IPS-NIHi11 (cell line): ENCODE measurements around the gene ABCC12.

Experiments used
- DNase-seq: peaks from one replicate; pipeline ENCODE4 v3.0.0; 2012; ENCODE audit warnings: mixed read lengths, low spot score

ABCC12 gene

GRCh38 chr16:48165961-48166578, 10.3 kb upstream of the ABCC12 start:
- DNase-seq: no peak

- DNase-seq: peak; percentile 87
These were observed 9.3 kb upstream of the ABCC12 start for GRCh38 chr16:48164907-48165715.

DNA sequence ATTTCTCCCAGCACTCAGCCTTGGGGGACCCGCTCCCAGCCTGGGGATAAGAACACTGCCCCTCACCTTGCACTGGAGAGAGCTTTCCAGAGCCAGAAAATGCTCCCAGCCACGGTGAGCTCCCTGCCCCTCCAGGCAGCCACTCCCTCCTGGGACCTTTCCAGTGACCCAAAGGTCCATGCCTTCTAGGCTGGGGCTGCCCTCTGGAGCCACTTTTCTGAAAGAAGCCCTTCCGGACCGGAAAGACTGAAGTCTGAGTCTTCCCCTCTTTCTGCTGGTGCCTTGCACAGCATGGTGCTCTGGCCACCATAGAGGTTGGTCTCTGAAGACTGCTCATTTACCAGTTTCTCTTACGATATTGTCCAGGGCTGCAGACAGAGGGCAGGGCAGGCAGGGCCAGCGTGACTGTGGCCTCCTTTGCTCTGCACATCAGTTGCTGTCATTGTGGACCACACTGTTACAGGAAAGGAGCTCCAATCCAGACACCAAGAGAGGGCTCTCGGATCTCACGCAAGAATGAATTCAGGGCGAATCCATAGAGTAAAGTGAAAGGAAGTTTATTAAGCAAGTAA, 7.1 kb upstream of the ABCC12 start:
- DNase-seq: no peak

GRCh38 chr16:48161906-48162305, 6.1 kb upstream of the ABCC12 start:
- DNase-seq: no peak

GRCh38 chr16:48160575-48160974, 4.8 kb upstream of the ABCC12 start:
- no peak for DNase-seq

GRCh38 chr16:48158296-48158695, 2.5 kb upstream of the ABCC12 start:
- no peak for DNase-seq

- DNase-seq: no peak
These were observed 2.0 kb upstream of the ABCC12 start for GRCh38 chr16:48157794-48158193.

DNA sequence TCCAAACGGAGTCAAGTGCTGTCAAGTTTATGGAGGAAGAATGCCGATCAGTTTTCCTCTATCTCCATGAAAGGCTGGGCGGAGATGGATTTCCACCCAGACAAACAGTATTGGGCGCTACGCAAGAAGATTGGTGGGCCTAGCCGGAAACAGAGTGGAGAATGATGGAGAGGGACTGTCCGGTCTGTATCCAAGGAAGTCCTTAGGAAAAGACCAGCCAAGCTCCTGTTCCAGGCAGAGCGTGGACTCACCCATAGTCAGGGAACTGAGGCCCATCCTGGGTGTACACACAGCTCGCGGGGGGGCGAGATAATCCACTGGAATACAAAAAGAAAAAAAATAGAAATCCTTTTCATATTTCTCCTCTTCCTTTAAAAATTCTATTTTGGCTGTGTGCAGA, 1.5 kb upstream of the ABCC12 start:
- DNase-seq: no peak

- DNase-seq: peak; percentile 86
These were observed 1.0 kb upstream of the ABCC12 start for GRCh38 chr16:48156790-48157209.

- DNase-seq: no peak
These were observed 2.0 kb downstream of the ABCC12 start for GRCh38 chr16:48153774-48154173.

GRCh38 chr16:48152226-48152625, 3.6 kb downstream of the ABCC12 start:
- no peak for DNase-seq

- DNase-seq: no peak
These were observed 5.1 kb downstream of the ABCC12 start for GRCh38 chr16:48150707-48151106.

DNA sequence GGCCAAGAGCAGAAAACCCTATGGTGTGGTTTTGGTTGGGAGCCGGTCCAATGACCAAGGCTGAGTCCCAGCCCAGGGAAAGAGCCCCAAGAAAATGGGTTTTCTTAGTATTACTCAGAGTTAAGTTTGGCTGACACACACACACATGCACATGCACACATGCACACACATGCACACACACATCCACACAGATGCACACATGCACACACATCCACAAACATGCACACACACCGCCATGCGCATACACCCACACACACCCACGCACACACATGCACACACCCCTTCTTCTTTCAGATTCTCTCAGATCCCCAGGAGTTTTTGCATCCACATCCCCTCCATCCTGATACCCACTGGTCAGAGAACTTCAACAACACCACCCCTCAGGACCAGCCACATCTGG, 9.1 kb downstream of the ABCC12 start:
- DNase-seq: no peak

GRCh38 chr16:48146131-48146530, 9.7 kb downstream of the ABCC12 start:
- no peak for DNase-seq

GRCh38 chr16:48143812-48144368, 11.9 kb downstream of the ABCC12 start:
- DNase-seq: no peak

GRCh38 chr16:48140821-48141220, 15.0 kb downstream of the ABCC12 start:
- DNase-seq: no peak

DNA sequence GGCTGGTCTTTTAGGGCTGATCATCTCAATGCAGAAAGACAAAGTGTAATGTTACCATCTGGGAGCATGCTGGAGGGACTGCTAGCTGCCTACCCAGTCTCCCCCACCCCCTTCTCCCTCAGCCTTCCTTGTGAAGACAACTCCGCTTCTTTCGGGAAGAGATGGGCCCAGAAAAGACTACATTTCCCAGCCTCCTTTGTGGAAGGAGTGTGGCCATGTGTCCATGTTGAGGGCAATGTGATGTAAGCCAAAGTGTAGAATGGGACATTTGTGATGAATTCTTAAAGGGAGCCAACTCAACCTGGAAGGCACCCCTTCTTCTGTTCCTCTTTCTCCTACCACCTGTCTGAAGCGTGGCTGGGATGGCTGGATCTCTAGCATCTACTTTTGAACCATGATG, 16.3 kb downstream of the ABCC12 start:
- DNase-seq: no peak

DNA sequence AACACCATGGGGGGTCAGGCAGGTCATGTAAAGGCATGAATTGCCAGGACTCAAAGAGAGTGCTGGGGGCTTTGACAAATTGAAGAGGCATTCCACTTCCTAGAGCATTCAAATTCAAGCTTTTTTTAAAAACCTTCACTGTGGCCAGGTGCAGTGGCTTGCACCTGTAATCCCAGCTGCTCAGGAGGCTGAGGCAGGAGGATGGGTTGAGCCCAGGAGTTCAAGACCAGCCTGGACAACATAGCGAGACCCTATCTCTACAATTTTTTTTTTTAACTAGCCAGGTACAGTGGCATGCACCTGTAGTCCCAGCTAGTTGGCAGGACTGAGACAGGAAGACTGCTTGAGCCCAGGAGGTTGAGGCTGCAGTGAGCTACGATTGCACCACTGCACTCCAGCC, 17.2 kb downstream of the ABCC12 start:
- no peak for DNase-seq

- no peak for DNase-seq
These were observed 18.0 kb downstream of the ABCC12 start for GRCh38 chr16:48137822-48138221.

DNA sequence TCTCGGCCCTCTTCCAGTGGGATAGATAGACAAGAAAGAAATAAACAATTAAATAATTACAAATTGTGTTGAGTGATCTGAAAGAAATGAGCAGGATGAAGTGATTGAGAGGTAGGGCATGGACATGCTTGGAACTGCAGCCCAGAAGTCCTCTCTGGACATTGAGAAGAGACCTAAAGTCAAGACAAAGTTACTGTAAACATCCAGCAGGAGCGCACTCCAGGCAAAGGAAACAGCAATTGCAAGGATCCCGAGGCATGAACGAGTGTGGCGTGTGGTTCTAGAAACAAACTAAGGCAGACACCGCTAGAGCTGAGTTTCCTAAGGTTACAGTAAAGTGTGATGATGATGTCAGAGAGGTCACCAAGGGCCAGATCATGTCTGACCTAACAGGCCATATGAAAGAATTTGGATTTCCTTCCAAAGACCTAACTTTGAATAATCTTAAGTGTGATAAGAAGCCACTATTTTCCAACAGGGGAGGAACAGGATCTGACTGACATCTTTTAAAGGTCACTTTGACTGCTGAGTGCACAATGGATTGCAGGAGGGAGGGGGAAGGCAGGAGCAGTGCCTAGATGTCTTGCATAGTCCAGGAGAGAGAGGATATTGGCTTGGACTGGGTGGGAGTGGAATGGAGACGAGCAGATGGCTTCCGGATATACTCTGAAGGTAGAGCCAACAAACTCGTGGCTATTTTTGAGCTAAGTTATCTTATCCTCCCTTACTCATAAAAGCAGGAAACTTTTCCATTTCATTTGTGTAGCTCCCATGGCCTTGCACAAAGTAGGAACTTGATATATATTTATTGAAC, 19.0 kb downstream of the ABCC12 start:
- DNase-seq: no peak

- DNase-seq: no peak
These were observed 22.2 kb downstream of the ABCC12 start for GRCh38 chr16:48133455-48134211.
